Uterus (tissue), 2 donors: ENCODE results near the gene PIN1.

ENCODE experiments used
- CTCF ChIP-seq, 4 experiments: fragments of 200-600 bp in 2 of 4; fragments of 450-650 bp in 2 of 4; sonication (generic) in 2 of 4; IDR thresholded peaks; one replicate each; pipeline ENCODE4 v1.5.1; 2016 to 2019; ENCODE audit warnings: antibody characterized with exemption in 4 of 4, mild to moderate bottlenecking in 2 of 4, moderate library complexity in 1 of 4
- POLR2A ChIP-seq, 2 donors: fragments of 450-650 bp; IDR thresholded peaks; one replicate each; pipeline ENCODE4 v1.6.1; 2016; ENCODE audit warnings: antibody characterized with exemption in 2 of 2, mild to moderate bottlenecking in 1 of 2, moderate library complexity in 1 of 2

GRCh38 chr19:9847087-9847671 is 12.1 kb downstream of the PIN1 start:
- TF ChIP-seq CTCF (IDR thresholded peaks at IDR 0.05) (peak; percentile 32 to 43 (median 34)), POLR2A (IDR thresholded peaks at IDR 0.05) (no peak)
